ENCODE measurements around the gene MRPS21.
"Not testable (repeated sequence)": the region's sequence is repeated elsewhere in the genome, so short reads cannot be mapped to it uniquely, and the experiment has no call there.

MRPS21 gene

GRCh38 chr1:150281758-150282557 lies 11.7 kb upstream of the MRPS21 start, which contains the start of gene CIART:
TSS of gene CIART (plus strand) at chr1:150282554. CDS start at chr1:150283268, 714 bp downstream.
- DNase-seq: peak; percentile 42 to 67 (median 56)

- no peak for DNase-seq
Measured at GRCh38 chr1:150282558-150282958, 11.1 kb upstream of the MRPS21 start.

- no peak for DNase-seq
Measured at GRCh38 chr1:150283260-150283659, 10.4 kb upstream of the MRPS21 start.

- no peak for DNase-seq
Measured at GRCh38 chr1:150288382-150288781, 5.3 kb upstream of the MRPS21 start.

GRCh38 chr1:150288822-150289221 lies 4.8 kb upstream of the MRPS21 start:
- no peak for DNase-seq

GRCh38 chr1:150295476-150295875 lies 1.8 kb downstream of the MRPS21 start:
- no peak for DNase-seq

GRCh38 chr1:150299716-150300115 lies 6.1 kb downstream of the MRPS21 start:
- DNase-seq: no peak

- DNase-seq: no peak
Measured at GRCh38 chr1:150302338-150302737, 8.7 kb downstream of the MRPS21 start.

GRCh38 chr1:150302902-150303301 lies 9.2 kb downstream of the MRPS21 start:
- no peak for DNase-seq

GRCh38 chr1:150308585-150308984 lies 14.9 kb downstream of the MRPS21 start:
- DNase-seq: not testable (repeated sequence)

GRCh38 chr1:150309758-150310508 lies 16.3 kb downstream of the MRPS21 start:
- DNase-seq: no peak

- no peak for DNase-seq
Measured at GRCh38 chr1:150311762-150312161, 18.1 kb downstream of the MRPS21 start.

GRCh38 chr1:150314691-150315090 lies 21.0 kb downstream of the MRPS21 start:
- not testable (repeated sequence) for DNase-seq

GRCh38 chr1:150320667-150320978 lies 27.0 kb downstream of the MRPS21 start:
- no peak for DNase-seq

GRCh38 chr1:150321826-150322166 lies 28.1 kb downstream of the MRPS21 start:
- DNase-seq: no peak

- no peak for DNase-seq
Measured at GRCh38 chr1:150322310-150322709, 28.6 kb downstream of the MRPS21 start.

- DNase-seq: no peak
Measured at GRCh38 chr1:150332651-150333290, 39.1 kb downstream of the MRPS21 start.

- DNase-seq: no peak
Measured at GRCh38 chr1:150346316-150346715, 52.7 kb downstream of the MRPS21 start.

GRCh38 chr1:150352866-150353265 lies 59.2 kb downstream of the MRPS21 start:
- no peak for DNase-seq

Measured in activated CD4-positive, CD25-positive, alpha-beta regulatory T cell (primary cell).